HUES6 (cell line): ENCODE measurements around the gene CACNA1F.

ENCODE experiments used
- H3K27ac ChIP-seq: 2 replicates; pipeline ENCODE4 v1.7.0; 2013; ENCODE audit warnings: low read depth, mild to moderate bottlenecking, low read length, inconsistent platforms
- H3K27me3 ChIP-seq: 2 replicates; pipeline ENCODE4 v1.6.1; 2013; ENCODE audit warnings: low read length; ENCODE audit not compliant: control insufficient read depth, insufficient read depth
- H3K36me3 ChIP-seq: 2 replicates; pipeline ENCODE4 v1.6.1; 2013; ENCODE audit warnings: low read length; ENCODE audit not compliant: control insufficient read depth, insufficient read depth
- H3K4me1 ChIP-seq: 2 replicates; pipeline ENCODE4 v1.6.1; 2013; ENCODE audit warnings: low read length; ENCODE audit not compliant: control insufficient read depth, insufficient read depth
- H3K4me3 ChIP-seq: 2 replicates; pipeline ENCODE4 v1.5.1; 2013; ENCODE audit warnings: low read depth, low read length
- H3K9ac ChIP-seq: one replicate; pipeline ENCODE4 v1.6.1; 2013; ENCODE audit warnings: mild to moderate bottlenecking, low read length
- H3K9me3 ChIP-seq: 2 replicates; pipeline ENCODE4 v1.6.1; 2013; ENCODE audit warnings: low read depth, low read length; ENCODE audit not compliant: control insufficient read depth, insufficient read depth

CACNA1F gene

GRCh38 chrX:49199906-49200771 is 33.0 kb downstream of the CACNA1F start, which contains the start of gene SYP:
SYP (minus strand) TSS chrX:49200193; CDS start chrX:49200186, 7 bp downstream.
- Histone ChIP-seq H3K4me1 (peaks cover 9% of the 10 kb centered on the region), H3K9me3 (peaks cover 13% of the 10 kb centered on the region; the same call in 1 of the 2 replicates), H3K4me3 (peak within 1 kb of the TSS; percentile 57), H3K36me3 (no peaks in the 10 kb centered on the region), H3K27ac (no peak within 1 kb of the TSS), H3K9ac (no peak within 1 kb of the TSS), H3K27me3 (peaks cover 25% of the 10 kb centered on the region)

GRCh38 chrX:49199315-49199595 is 33.9 kb downstream of the CACNA1F start:
- Histone ChIP-seq H3K9me3 (peaks cover 13% of the 10 kb centered on the region; the same call in 1 of the 2 replicates), H3K36me3 (no peaks in the 10 kb centered on the region), H3K4me1 (peaks cover 9% of the 10 kb centered on the region), H3K9ac (no peak overlapping the region), H3K27me3 (peaks cover 25% of the 10 kb centered on the region), H3K27ac (no peak overlapping the region), H3K4me3 (peak overlapping the region; percentile 57)

- Histone ChIP-seq H3K36me3 (no peaks in the 10 kb centered on the region), H3K9me3 (peaks cover 13% of the 10 kb centered on the region; the same call in 1 of the 2 replicates), H3K27me3 (peaks cover 25% of the 10 kb centered on the region), H3K27ac (no peak overlapping the region), H3K9ac (no peak overlapping the region), H3K4me1 (peaks cover 9% of the 10 kb centered on the region), H3K4me3 (peak overlapping the region; percentile 57)
Measured at GRCh38 chrX:49198540-49199314, 34.4 kb downstream of the CACNA1F start.

- Histone ChIP-seq H3K4me1 (peaks cover 12% of the 10 kb centered on the region), H3K9me3 (peaks cover 20% of the 10 kb centered on the region; the same call in 1 of the 2 replicates), H3K27ac (no peak overlapping the region), H3K27me3 (peaks cover 25% of the 10 kb centered on the region), H3K9ac (no peak overlapping the region), H3K4me3 (no peak overlapping the region), H3K36me3 (no peaks in the 10 kb centered on the region)
Measured at GRCh38 chrX:49197543-49198087, 35.5 kb downstream of the CACNA1F start.

GRCh38 chrX:49193542-49193964 is 39.6 kb downstream of the CACNA1F start:
- no peak overlapping the region for H3K4me3 ChIP-seq

GRCh38 chrX:49192722-49193328 is 40.3 kb downstream of the CACNA1F start:
- Histone ChIP-seq H3K9me3 (peaks cover 19% of the 10 kb centered on the region; the same call in 1 of the 2 replicates), H3K27me3 (peaks cover 7% of the 10 kb centered on the region; the same call in 1 of the 2 replicates), H3K4me1 (peaks cover 3% of the 10 kb centered on the region; the same call in 1 of the 2 replicates), H3K4me3 (no peak overlapping the region), H3K9ac (no peak overlapping the region), H3K36me3 (no peaks in the 10 kb centered on the region), H3K27ac (no peak overlapping the region)

More at GRCh38 chrX:49193542-49193964, 39.6 kb downstream of the CACNA1F start:
- Histone ChIP-seq H3K27me3 (peaks cover 14% of the 10 kb centered on the region; the same call in 1 of the 2 replicates), H3K4me1 (peaks cover 3% of the 10 kb centered on the region; the same call in 1 of the 2 replicates), H3K9me3 (peaks cover 19% of the 10 kb centered on the region; the same call in 1 of the 2 replicates), H3K36me3 (no peaks in the 10 kb centered on the region), H3K9ac (no peak overlapping the region), H3K27ac (no peak overlapping the region)

- peak overlapping the region; percentile 51 for H3K9ac ChIP-seq
- peaks cover 12% of the 10 kb centered on the region; the same call in 1 of the 2 replicates for H3K4me1 ChIP-seq
- no peaks in the 10 kb centered on the region for H3K27me3 ChIP-seq
- peak overlapping the region; percentile 66 for H3K4me3 ChIP-seq
- H3K9me3 ChIP-seq: peaks cover 15% of the 10 kb centered on the region; the same call in 1 of the 2 replicates
- peak overlapping the region; percentile 19; the same call in 1 of the 2 replicates for H3K27ac ChIP-seq
- no peaks in the 10 kb centered on the region for H3K36me3 ChIP-seq
Measured at GRCh38 chrX:49191574-49192011, 41.5 kb downstream of the CACNA1F start.

GRCh38 chrX:49190821-49191573 is 42.1 kb downstream of the CACNA1F start:
- Histone ChIP-seq H3K4me1 (peaks cover 14% of the 10 kb centered on the region; the same call in 1 of the 2 replicates), H3K27me3 (no peaks in the 10 kb centered on the region), H3K9me3 (peaks cover 12% of the 10 kb centered on the region; the same call in 1 of the 2 replicates), H3K36me3 (no peaks in the 10 kb centered on the region), H3K27ac (peak overlapping the region; percentile 19; the same call in 1 of the 2 replicates), H3K4me3 (peak overlapping the region; percentile 66), H3K9ac (peak overlapping the region; percentile 51)

- no peaks in the 10 kb centered on the region for H3K27me3 ChIP-seq
- no peak overlapping the region for H3K27ac ChIP-seq
- H3K9ac ChIP-seq: no peak overlapping the region
- H3K9me3 ChIP-seq: peaks cover 12% of the 10 kb centered on the region; the same call in 1 of the 2 replicates
- no peaks in the 10 kb centered on the region for H3K36me3 ChIP-seq
- no peak overlapping the region for H3K4me3 ChIP-seq
- H3K4me1 ChIP-seq: peaks cover 14% of the 10 kb centered on the region; the same call in 1 of the 2 replicates
Measured at GRCh38 chrX:49189606-49190005, 43.5 kb downstream of the CACNA1F start.
